DND-41 (cell line): Measurements from ENCODE around the gene NSD1.
A peak's percentile ranks its signal among the peaks of the same experiment; 100 is the strongest.

Source experiments
- ATAC-seq: fragments of 200-7000 bp; cut with Tn5 transposase; 3 replicates; pipeline ENCODE4 v1.9.1; 2021; ENCODE audit warnings: low read depth; ENCODE audit not compliant: insufficient read depth
- DNase-seq: peaks from one replicate; pipeline ENCODE4 v3.0.0-alpha.2; 2020
- H2AFZ ChIP-seq: 2 replicates; pipeline ENCODE4 v1.6.0; 2012; ENCODE audit warnings: low read depth, low read length
- H3K27ac ChIP-seq: 2 replicates; pipeline ENCODE4 v1.5.1; 2012; ENCODE audit warnings: low read length, inconsistent platforms
- H3K27me3 ChIP-seq: fragments of 200-600 bp; sonication (generic); 2 replicates; pipeline ENCODE4 v1.6.0; 2012; ENCODE audit warnings: low read length, mild to moderate bottlenecking, inconsistent platforms; ENCODE audit not compliant: insufficient read depth, poor library complexity
- H3K36me3 ChIP-seq: 2 replicates; pipeline ENCODE4 v1.5.1; 2012; ENCODE audit warnings: low read length, inconsistent platforms; ENCODE audit not compliant: insufficient read depth
- H3K4me1 ChIP-seq: 2 replicates; pipeline ENCODE4 v1.5.1; 2012; ENCODE audit warnings: mild to moderate bottlenecking, low read length; ENCODE audit not compliant: insufficient read depth
- H3K4me2 ChIP-seq: 2 replicates; pipeline ENCODE4 v1.6.0; 2012; ENCODE audit warnings: mild to moderate bottlenecking, moderate library complexity, low read length, inconsistent platforms; ENCODE audit not compliant: insufficient read depth
- H3K4me3 ChIP-seq, 2 experiments: fragments of 200-600 bp in 1 of 2; shearing (Covaris generic) in 1 of 2; 2 replicates each; pipeline ENCODE4 v1.5.1; 2012 to 2016; ENCODE audit warnings: inconsistent platforms in 2 of 2, low read length in 2 of 2, mild to moderate bottlenecking in 2 of 2, low read depth in 1 of 2, moderate library complexity in 1 of 2
- H3K79me2 ChIP-seq: 2 replicates; pipeline ENCODE4 v1.6.0; 2012; ENCODE audit warnings: low read length, inconsistent platforms; ENCODE audit not compliant: insufficient read depth
- H3K9ac ChIP-seq: 2 replicates; pipeline ENCODE4 v1.6.0; 2012; ENCODE audit warnings: low read depth, mild to moderate bottlenecking, inconsistent platforms, low read length, moderate library complexity
- H3K9me3 ChIP-seq: 2 replicates; pipeline ENCODE4 v1.5.1; 2012; ENCODE audit warnings: low read length, moderate library complexity, mild to moderate bottlenecking, inconsistent platforms; ENCODE audit not compliant: insufficient read depth, severe bottlenecking
- H4K20me1 ChIP-seq: 2 replicates; pipeline ENCODE4 v1.6.0; 2012; ENCODE audit warnings: low read length; ENCODE audit not compliant: insufficient read depth
- EZH2 ChIP-seq: IDR thresholded peaks from 3 replicates; pipeline ENCODE4 v1.6.1; 2012; ENCODE audit warnings: borderline replicate concordance, low read depth, mild to moderate bottlenecking, moderate library complexity, low read length, inconsistent platforms; ENCODE audit not compliant: severe bottlenecking
- TF ChIP-seq, protein P1 (sequence below): IDR thresholded peaks from 2 replicates; pipeline ENCODE4 v1.5.1; 2012; ENCODE audit warnings: borderline replicate concordance, low read length, moderate library complexity, mild to moderate bottlenecking; ENCODE audit not compliant: poor library complexity, severe bottlenecking; ENCODE audit errors: extremely low read depth

NSD1 gene

DNA sequence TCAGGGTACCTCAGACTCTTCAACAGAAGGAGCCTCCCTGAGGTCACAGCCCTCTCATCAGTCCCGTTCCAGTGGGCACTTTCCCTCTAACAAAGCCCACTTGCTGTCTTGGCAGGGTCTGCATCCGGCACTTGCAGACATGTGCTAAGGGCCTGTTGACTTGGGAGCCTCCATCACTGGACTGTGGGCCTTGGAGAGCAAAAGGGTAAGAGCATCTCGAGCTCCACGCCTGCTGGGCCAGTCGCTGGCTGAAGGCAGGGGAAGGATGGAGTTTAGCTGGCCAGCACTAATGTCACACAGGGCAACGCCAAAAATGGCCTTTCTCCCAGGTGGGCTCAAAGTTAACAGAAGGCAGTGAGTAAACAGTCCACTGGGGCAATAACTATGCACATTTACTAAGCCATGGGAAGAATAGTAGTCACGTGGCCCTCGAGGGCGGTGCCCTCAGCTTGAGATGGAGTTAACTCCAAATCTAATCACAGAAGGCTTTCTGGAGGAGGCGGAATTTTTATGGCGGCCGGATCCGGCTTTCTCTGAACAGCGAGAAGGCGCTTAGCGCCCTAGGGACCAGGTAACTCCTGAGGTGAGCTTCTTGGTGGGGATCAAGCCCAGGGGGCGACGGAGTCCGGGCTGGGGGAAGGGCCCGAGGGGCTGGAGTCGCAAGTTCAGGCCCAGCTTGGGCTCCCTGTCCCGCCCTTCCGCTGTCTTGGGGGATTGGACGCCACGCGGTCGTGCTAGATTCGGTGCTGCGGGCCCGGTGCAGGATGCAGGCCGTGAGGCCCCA lies 2.0 kb upstream of the NSD1 start:
- Histone ChIP-seq H2AFZ (no peak overlapping the region), H3K27me3 (no peaks in the 10 kb centered on the region), H3K9ac (no peak overlapping the region), H3K4me1 (peaks cover 20% of the 10 kb centered on the region), H3K36me3 (peaks cover 16% of the 10 kb centered on the region), H3K27ac (no peak overlapping the region), H3K4me3 (no peak overlapping the region), H3K79me2 (peaks cover 23% of the 10 kb centered on the region), H4K20me1 (no peaks in the 10 kb centered on the region), H3K4me2 (no peak overlapping the region), H3K9me3 (no peaks in the 10 kb centered on the region)
- TF ChIP-seq, protein P1, sequence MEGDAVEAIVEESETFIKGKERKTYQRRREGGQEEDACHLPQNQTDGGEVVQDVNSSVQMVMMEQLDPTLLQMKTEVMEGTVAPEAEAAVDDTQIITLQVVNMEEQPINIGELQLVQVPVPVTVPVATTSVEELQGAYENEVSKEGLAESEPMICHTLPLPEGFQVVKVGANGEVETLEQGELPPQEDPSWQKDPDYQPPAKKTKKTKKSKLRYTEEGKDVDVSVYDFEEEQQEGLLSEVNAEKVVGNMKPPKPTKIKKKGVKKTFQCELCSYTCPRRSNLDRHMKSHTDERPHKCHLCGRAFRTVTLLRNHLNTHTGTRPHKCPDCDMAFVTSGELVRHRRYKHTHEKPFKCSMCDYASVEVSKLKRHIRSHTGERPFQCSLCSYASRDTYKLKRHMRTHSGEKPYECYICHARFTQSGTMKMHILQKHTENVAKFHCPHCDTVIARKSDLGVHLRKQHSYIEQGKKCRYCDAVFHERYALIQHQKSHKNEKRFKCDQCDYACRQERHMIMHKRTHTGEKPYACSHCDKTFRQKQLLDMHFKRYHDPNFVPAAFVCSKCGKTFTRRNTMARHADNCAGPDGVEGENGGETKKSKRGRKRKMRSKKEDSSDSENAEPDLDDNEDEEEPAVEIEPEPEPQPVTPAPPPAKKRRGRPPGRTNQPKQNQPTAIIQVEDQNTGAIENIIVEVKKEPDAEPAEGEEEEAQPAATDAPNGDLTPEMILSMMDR, result no peak
- TF ChIP-seq EZH2, result no peak
- DNase-seq (no peak), ATAC-seq (no peak)

DNA sequence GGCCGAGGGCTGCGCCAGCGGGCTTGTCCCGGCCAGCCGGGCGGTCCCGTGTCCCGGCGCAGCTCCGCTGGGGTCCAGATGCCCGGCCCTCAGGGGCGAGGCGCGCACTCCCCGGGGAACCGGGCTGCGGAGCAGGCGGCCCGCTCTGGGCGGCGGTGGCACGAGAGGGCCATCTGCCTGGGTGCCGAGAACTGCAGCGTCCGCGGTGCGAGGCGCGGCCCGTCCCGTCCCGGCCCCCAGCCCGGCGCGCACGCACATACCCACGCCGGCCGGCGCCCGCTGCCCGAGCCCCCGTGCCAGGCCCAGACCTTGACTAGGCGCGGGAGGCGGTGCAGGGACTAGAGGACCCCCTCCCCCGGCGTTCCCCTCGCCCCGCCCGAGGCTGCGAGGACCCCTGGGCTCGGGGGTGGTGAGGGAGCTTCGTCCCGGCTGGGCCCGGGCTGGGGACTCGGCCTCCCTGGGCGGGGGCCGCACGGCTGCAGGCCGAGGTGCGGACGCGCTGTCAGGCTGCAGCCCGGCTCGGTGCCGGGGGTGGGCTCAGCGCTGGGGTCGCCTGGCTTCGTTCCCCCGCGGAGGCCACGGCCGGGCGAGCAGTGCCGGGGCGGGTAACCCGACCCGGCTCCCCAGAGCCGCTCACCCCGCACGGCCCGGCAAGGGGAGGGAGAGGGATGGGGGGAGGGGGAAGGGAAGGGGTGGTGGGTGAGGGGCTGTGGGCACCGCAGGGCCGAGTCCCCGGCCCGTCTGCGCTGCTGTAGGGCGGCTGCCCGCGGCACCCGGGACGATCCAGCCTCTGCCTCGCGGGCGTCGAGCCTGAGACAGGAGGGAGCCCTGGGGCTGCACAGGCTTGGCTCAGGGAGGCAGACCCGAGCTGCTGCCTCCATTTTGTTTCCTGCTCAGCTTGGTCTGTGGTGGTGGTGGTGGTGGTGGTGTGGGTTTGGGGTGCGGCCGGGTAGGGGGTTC lies 1.2 kb upstream of the NSD1 start:
- ATAC-seq (no peak), DNase-seq (no peak)
- H3K9ac ChIP-seq, result no peak overlapping the region
- H3K4me2 ChIP-seq, result no peak overlapping the region
- H3K4me3 ChIP-seq, result no peak overlapping the region
- no peak for TF ChIP-seq EZH2
- TF ChIP-seq, protein P1, result no peak
- no peaks in the 10 kb centered on the region for H4K20me1 ChIP-seq
- H3K9me3 ChIP-seq, result no peaks in the 10 kb centered on the region
- H3K36me3 ChIP-seq, result peaks cover 24% of the 10 kb centered on the region
- no peak overlapping the region for H3K27ac ChIP-seq
- H3K27me3 ChIP-seq, result no peaks in the 10 kb centered on the region
- peaks cover 31% of the 10 kb centered on the region for H3K79me2 ChIP-seq
- H2AFZ ChIP-seq, result peak overlapping the region; percentile 69
- H3K4me1 ChIP-seq, result peaks cover 28% of the 10 kb centered on the region

DNA sequence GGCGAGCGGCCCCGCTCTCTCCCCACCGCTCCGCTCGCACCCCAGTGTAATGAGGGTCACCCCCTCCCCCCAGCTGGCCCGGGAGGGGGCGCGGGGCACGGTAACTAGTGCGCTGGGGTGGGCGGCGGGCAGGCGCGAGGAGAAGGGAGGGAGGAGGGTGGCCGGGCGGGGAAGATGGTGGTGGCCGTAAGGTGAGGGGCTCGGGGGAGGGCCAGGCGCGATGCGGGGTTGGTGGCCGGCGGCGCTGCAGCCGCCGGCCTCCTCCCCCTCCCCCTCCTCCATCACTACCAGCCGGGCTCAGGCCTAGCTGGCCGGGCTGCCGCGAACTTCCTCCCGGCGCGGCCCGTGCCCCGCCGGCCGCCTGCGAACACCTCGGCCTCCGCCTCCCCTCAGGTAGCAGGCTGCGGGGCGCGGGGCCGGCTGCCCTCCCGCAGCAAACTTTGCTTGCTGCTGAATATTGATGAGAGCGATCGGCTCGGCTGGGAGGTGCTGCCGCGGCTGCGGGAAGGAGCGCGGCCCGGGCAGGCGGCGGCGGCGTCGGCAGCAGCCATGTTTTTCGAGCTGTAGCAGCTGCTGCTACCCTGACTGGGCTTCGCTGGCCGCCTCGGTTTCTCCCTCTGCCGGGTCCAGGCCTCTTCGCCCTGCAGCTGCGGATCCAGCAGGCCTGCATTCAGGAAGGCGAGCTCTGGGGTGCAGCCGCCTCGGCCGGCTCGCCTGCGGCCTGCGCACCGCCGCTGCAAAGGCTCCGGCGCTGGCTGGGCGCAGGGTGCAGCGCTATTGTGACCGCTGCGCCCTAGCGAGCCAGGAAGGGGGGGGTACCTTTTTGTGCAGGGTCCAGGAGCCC lies 502 bp downstream of the NSD1 start:
- peaks cover 36% of the 10 kb centered on the region for H3K4me1 ChIP-seq
- TF ChIP-seq, protein P1, result no peak
- no peak for TF ChIP-seq EZH2
- H3K9ac ChIP-seq, result peak overlapping the region; percentile 84
- H3K4me2 ChIP-seq, result peak overlapping the region; percentile 67
- peaks cover 47% of the 10 kb centered on the region for H3K79me2 ChIP-seq
- H3K27me3 ChIP-seq, result no peaks in the 10 kb centered on the region
- no peaks in the 10 kb centered on the region for H4K20me1 ChIP-seq
- peak overlapping the region; percentile 71 for H3K27ac ChIP-seq
- ATAC-seq (peak; percentile 72), DNase-seq (peak; percentile 60)
- H3K36me3 ChIP-seq, result peaks cover 31% of the 10 kb centered on the region
- no peaks in the 10 kb centered on the region for H3K9me3 ChIP-seq
- peak overlapping the region; percentile 56 to 71 for H3K4me3 ChIP-seq
- peak overlapping the region; percentile 90 for H2AFZ ChIP-seq
